HTR-8/SVneo (cell line): ENCODE results near the gene TNNT3.

Experiments used
- DNase-seq: peaks from one replicate; pipeline ENCODE4 v3.0.0; 2011; ENCODE audit warnings: low spot score, mixed read lengths; ENCODE audit not compliant: insufficient read length
- FAIRE-seq: peaks from 2 replicates; lab custom pipeline; 2011; peaks lifted over from hg19 to GRCh38; lab: Jason Lieb, UNC

The TNNT3 gene

DNA sequence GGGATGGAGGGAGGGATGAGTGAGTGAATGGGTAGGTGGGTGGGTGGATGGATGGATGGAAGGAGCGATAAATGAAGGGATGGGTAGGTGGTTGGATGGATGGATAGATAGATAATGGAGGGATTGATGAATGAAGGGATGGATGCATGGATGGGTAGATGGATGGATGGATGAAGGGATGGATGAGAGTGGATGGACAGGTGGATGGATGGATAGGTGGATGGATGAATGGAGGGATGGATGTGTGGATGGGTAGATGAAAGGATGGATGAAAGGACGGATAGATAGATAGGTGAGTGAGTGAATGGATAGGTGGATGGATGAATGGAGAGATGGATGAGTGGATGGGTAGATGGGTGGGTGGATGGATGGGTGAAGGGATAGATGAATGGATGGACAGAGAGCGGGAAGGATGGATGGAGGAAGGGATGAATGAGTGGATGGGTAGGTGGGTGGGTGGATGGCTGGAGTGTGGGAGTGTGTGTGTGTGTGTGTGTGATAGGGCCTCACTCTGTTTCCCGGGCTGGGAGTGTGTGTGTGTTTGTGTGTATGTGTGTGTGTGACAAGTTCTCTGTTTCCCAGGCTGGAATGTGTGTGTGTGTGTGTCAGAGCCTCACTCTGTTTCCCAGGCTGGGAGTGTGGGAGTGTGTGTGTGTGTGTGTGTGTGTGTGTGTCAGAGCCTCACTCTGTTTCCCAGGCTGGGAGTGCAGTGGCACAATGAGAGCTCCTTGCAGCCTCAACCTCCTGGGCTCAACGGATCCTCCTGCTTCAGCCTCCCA lies 25.7 kb upstream of the TNNT3 start:
- no peak for FAIRE-seq
- DNase-seq, result no peak

DNA sequence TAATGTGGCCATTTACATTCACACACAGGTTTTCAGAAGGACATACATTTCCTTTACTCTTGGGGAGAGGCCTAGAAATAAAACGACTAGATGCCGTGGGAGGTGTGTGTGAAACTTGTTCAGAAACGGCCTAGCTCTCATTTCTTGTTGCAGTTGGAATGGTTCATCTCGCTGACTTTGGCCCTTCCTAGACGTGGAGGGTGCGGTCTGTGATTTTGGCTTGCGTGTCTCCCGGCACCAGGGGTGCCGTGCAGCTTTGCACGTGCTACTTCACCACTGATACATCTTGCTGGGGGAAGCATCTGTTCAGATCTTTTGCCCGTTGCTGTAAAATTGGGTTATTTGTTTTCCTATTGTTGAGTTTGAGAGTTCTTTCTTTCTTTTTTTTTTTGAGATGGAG lies 24.7 kb upstream of the TNNT3 start:
- no peak for DNase-seq
- no peak for FAIRE-seq

DNA sequence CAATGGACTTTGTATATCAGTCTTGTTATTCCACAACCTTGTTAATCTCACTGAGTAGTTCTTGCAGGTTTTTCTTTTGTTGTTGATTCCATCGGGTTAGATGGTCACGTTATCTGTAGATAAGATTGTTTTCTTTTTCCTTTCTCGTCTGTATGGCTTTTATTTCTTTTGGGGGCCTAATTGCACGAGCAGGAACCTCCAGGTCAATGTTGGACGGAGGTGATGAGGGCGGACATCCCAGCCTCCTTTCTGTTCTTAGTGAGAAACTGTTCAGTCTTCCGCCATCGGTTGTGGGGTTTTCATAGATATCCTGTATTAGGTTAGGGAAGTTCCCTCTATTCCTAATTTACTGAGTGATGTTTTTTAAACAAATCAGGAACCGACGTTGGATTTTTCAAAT lies 23.0 kb upstream of the TNNT3 start:
- DNase-seq (no peak), FAIRE-seq (no peak)

DNA sequence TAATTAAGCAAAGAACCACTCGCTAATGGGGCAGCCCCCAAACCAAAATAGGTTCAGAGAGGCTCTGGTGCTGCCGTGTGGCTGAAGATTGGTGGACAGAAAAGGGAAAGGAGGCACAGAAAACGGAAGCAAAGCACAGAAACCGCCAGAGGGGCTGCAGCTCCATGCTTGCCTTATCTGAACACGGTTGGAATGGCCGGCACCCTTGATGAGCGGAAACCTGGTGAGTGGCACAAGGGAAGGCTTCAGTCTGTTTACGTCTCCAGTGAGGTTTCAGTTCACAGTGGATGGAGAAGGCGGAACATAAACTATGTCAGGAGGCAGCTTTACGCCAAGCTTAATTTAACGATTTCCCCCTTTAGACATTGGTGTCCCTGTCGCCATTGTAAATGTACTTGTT lies 22.6 kb upstream of the TNNT3 start:
- FAIRE-seq, result no peak
- no peak for DNase-seq

DNA sequence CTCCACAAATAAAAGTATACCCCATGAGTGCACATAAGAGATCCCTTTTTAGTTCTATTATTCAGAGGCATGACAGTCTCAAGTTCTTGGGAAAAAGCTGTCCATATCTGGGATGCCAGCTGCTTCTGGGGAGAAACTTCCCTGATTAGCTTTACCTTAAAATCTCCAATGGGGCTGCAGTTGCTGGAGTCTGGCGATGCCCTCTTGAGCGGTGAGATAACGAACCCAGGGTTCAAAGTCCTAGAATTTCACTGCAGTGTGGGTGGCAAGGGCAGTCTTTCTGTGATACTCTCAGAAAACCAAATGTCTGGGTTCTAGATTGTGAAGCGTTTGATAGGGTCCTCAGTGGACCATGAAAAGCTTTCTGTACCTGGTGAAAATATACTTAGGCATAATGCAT lies 20.4 kb upstream of the TNNT3 start:
- FAIRE-seq (no peak), DNase-seq (no peak)

DNA sequence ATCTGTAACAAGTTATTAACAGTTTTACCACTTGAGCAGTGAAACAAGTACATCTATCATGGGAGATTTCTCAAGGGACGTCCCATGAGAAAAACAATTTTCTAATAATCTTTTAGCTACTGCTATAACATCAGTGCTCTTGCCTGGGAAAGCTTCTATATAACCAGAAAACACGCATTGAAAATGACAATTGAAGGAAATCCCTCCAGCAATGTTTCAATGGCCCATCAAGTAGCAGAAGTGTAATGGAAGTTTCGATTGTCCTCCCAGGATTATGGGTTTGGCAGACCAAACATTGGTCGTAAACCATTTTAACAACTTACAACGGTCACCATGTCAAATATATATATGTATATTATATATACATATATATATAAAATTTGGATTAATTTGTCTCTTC lies 19.8 kb upstream of the TNNT3 start:
- FAIRE-seq, result no peak
- DNase-seq, result no peak

DNA sequence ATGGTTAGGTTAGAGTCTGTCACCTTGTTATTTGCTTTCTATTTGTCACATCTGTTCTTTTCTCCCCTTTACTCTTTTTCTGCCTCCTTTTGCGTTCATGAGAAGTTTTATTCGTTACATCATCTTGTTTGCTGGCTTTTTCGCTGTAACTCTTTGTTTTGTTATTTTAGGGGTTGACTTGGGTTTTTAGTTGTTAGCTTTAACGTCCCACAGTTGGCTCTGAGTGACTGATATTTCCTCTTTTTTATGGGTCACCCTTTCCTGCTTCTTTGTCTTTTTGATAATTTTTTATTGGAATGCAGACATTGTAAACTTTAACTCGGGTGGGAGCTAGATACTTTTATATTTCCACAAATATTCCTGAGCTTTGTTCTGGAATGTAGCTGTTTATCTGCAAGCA lies 13.3 kb upstream of the TNNT3 start:
- FAIRE-seq (no peak), DNase-seq (no peak)

DNA sequence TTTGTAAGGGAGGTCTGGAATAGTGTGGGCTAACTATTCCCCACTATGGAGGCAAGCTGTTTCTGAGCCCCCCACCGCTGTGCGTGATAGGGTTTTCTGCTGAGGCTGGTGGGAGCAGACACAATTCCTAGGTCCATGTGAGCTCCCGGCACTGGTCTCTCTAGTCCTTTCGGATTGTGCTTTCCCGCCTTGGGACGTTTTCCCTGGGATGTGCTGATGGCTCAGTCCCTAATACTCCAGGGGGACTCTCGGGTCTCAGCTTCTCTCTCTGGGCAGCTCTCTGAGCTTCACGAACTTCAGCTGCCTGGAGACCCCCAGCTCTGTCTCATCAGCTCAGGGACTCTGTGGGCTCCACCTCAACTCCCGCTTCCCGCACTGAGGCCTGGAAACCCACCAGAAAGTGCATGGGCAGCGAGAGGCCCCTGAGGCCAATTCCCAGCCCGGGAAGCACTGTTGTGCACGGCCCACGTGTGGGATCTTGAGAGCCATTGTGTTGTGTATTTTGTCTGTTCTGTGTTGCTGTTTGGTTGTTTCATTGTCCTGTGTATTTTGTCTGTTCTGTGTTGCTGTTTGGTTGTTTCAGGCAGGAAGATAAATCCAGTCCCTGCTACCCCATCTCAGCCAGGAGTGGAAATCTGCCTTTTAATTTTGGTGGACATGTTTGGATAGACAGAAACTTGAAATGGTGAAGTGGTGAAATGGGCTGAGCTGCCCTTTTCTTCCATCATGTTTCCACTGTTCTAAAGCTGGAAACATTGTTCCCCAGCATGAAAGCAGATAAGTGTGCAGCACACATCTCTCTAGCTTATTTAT lies 12.7 kb upstream of the TNNT3 start:
- no peak for FAIRE-seq
- DNase-seq, result no peak

DNA sequence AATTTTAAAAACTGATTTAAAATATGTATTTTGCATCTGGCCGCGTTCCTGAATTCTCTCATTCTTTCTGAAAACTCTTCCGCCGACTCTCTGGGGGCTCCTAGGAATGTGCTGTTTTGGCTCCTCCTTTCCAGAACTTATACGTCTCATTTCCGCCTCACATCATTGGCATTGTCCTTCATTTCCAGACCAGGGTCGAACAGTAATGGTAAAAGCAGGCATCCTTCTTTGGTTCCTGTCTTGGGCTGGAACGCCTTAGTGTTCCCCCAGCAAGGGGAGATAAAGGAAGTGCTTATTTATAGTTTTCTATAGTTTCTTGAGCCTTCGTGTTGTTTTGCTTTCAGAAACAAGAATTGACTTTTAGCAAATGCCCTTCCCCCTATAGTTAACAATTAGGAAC lies 10.9 kb upstream of the TNNT3 start:
- FAIRE-seq (no peak), DNase-seq (no peak)

DNA sequence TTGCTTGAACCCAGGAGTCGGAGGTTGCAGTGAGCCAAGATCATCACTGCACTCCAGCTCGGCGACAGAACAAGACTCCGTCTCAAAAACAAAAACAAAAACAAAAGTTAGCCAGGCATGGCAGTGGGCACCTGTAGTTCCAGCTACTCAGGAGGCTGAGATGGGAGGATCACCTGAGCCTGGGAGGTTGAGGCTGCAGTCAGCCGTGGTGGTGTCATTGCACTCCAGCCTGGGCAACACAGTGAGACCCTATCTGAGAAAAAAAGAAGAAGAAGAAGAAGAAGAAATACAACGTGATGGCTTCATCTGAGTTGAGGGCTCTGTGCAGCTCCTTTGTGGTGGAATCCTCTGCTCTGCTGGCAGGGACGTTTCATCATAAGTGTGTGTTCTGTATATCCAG lies 10.0 kb upstream of the TNNT3 start:
- FAIRE-seq (no peak), DNase-seq (no peak)

DNA sequence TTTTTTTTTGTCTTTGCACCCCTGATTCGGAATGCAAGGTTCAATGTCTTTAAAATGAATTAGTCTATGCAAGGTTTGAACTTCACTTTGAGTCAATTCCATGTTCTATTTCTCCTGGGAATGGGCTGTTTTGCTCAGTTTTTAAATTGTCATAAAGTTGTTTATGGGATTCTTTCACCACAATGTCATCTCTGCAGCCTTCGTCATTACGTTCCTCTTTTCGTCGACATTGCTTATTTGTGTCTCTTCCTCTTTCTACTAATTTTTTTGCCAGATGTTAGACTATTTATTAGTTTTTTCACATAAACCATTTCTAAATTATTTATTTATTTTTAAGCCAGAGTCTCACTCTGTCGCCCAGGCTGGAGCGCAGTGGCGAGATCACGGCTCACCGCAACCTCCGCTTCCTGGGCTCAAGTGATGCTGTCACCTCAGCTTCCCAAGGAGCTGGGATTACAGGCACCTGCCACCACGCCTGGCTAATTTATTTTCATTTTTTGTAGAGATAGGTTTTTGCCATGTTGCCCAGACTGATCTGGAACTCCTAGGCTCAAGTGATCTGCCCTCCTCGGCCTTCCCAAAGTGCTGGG lies 7.1 kb upstream of the TNNT3 start:
- FAIRE-seq, result no peak

DNA sequence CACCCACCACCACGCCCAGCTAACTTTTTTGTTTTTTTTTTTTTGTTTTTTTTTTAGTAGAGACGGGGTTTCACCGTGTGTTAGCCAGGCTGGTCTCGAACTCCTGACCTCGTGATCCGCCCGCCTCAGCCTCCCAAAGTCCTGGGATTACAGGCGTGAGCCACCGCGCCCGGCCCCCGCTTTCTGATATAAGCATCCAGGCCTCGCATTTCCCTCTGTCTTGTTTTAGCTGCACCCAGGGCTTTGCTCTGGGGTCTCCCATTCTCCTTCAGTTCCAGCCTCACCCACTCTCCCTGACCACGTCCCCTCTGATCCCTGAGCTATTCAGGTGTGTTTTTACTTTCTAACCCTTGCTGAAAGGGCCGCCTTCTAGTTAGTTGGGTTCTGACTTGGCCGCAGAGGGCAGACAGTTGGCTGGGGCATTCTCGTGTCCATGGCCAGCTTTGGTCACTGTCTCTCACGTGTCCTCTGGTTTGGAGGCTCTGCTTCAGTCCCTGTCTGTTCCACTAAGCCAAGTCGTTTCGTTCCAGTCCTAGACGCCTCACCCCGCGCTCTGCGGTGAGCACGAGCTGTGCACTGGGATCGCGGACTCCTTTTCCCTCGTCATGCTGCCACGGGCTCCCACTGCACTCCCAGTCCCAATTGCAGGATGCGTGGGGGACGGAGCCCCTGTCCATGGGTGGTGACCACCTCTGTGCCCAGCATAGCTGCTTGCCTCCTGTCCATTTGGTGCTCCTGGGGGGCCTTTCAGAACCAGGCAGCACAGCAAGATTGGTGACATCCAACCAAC lies 6.0 kb upstream of the TNNT3 start:
- FAIRE-seq (no peak), DNase-seq (no peak)

More for the DNA sequence above, 7.1 kb upstream of the TNNT3 start:
- no peak for DNase-seq

DNA sequence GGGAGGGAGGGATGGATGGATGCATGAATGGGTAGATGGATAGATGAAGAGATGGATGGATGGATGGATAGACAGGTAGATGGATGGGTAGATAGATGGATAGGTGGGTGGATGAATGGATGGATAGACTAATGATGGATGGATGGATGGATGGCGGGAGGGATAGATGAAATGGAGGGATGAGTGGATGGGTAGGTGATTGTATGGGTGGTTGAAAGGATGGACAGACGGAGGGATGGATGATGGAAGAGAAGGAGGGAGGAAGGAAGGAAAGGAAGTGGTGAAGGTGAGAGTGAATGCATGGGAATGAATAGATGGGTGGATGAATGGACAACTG lies 3.7 kb upstream of the TNNT3 start:
- FAIRE-seq (peak; percentile 23), DNase-seq (no peak)

DNA sequence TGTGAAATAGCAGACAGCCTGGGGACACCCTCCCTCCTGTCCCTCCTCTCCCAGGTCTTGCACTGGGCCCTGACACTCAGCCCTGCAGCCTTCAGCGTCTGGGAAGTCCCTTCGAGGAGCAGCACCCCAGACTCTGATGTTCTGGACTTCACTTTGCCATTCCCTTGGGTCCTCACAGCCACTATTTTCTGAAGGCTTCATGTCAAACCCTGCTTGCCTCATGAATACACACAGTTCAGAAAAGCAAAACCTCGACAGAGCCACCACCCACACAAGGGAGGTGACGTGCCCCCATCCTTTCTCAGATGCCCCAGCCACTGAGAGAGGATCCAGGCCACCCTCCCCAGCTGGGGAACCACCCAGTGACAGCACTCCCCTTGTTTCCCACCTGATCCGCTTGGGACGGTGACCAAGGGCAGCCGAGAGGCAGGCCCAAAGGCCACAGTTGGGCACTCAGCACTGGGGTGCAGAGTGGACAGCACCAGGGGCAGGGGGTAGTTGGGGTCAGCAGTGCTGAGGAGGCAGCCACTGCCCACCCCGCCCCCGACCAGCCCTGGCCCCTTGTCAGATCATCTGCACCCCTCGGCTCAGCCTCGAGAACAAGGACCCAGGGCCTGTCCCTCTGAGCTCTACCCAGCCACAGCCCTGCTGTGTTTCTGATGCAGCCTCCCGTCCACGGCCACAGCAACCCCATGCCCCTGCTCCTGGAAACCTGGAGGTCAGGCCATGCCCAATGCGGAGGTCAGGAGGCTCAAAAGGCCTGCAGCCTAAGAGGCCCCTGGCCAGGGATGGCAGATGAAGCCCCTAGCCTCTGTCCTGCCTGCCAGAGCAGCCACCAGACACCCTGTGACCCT lies 3.1 kb upstream of the TNNT3 start:
- FAIRE-seq, result no peak
- no peak for DNase-seq

DNA sequence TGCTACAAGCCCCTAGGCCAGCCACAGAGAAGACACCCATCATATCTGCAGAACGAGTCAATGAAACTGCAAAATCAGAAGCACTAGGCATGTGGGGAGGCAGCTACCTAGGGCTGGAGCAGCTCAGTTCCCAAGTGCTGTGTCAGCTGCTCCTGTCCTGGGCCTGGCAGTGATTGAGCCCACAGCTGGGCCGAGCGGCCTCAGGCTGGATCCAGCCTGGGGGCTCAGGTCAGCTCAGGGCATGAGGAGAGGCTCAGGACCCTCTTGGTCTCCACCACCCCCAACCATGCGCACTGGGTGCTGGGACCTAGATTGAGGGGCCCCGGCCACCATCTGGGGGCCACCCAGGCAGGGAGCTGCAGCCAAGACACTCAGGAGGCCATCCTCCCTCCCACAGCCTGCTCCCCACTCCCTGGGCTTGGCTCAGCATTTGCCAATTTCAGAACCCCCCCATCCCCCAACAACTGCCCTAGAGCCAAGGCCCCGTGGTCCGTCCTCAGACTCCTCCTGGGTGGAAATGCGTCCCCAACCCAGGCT lies 2.4 kb upstream of the TNNT3 start:
- no peak for DNase-seq
- no peak for FAIRE-seq

DNA sequence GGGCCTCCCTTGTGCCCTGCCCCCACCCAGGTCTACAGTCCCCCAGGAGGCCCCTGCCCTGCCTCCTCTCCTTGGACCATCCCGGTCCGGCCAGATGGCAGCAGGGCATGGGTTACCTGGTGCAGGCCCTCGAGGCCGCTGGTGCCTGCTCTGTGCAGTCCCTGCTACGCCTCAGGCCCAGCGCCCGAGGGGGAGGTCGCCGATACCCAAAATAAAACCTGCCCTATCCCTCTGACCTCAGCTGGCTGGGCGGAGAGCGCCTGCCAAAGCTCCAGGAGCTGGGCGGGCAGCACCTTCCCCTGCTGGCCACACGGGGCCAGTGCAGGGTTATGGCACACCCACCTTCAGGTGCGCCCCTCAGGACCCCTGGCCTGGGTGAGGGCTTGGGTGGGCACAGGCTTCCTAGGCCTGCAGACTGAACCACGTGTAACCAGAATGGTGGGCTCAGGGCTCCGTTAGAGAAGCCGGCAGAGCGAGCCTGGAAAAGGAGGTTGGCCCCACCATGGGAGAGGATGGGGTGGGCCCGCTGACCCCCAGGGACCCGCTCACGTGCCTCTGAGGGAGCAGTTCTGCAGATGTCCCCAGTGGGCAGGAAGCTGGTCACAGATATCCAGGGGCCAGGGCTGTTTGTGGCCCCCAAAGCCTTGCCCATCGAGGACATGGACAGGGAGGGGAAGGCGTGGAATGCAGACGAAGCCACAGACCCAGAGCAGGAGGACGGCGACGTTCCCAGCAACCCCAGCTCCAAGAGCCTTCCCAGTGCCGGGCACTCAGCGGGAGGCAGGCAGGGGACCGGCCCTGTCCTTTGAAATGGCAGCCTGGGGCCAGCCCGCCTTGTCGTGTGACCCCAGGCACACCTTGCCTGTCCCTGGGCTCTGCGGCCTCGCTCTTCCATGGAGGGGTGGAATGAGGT lies 1.7 kb upstream of the TNNT3 start:
- FAIRE-seq (no peak), DNase-seq (no peak)

DNA sequence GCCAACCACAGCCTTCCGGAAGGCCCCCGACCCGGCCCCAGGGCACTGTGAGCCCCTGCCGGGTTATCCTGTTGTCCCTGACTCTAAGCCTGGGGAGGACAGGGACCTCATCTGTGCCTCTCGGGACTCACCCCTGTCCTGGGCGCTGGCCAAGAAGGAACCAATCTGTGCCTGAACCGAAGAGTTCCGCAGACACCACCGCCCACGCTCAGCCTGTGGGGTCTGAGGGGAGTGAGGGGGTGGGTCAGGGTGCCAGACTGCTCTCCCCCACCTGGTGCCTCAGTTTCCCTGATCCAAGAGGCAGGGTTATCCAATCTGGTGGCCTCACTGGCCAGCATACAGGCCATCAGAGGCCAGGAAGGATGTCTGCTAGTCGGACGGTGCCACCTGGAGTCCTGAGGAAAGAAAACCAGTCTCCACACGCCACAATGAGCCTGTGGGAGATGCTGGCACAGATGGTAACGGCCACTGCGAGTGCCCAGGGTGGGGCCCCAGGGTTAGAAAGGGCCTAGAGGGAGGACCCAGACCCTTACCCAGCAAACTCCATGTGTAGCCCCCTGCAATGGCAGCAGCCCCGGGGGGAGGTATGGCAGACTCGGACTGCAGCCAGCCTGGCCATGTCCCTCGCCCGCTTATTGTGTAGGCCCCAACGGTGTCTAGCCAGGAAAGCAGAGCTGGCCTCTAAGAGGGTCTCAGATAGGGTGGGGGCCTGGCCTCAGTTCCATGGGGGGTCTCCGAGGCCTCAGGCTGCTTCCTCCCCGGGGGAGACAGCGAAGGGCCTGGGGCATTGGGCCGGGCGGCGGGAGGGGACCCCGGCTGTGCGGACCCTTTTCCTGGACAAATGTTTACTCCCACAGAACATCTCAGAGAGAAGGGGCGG lies 827 bp upstream of the TNNT3 start:
- FAIRE-seq (no peak), DNase-seq (no peak)
